Fibroblast of lung (primary cell): Measurements from ENCODE around the gene ABLIM2. TPM values are rescaled to one million over a fixed set of nuclear protein-coding genes. Genes with fewer than 3 reads are reported as not detected.

Source experiments
- DNase-seq, 2 donors: peaks; one replicate each; pipeline versions ENCODE4 v3.0.0 to v3.0.0-alpha.2; 2010; ENCODE audit warnings: low read depth in 2 of 2
- H2AFZ ChIP-seq: 2 replicates; pipeline ENCODE4 v1.5.1; 2012; ENCODE audit warnings: low read length, control low read depth, inconsistent platforms
- H3K27ac ChIP-seq: 2 replicates; pipeline ENCODE4 v1.5.1; 2011; ENCODE audit warnings: low read length, control low read depth; ENCODE audit not compliant: insufficient read depth
- H3K27me3 ChIP-seq: 2 replicates; pipeline ENCODE4 v1.5.1; 2011; ENCODE audit warnings: mild to moderate bottlenecking, low read length; ENCODE audit not compliant: control insufficient read depth, insufficient read depth
- H3K36me3 ChIP-seq: 2 replicates; pipeline ENCODE4 v1.5.1; 2011; ENCODE audit warnings: low read length; ENCODE audit not compliant: control insufficient read depth, insufficient read depth
- H3K4me1 ChIP-seq: 2 replicates; pipeline ENCODE4 v1.5.1; 2011; ENCODE audit warnings: low read length; ENCODE audit not compliant: control insufficient read depth, insufficient read depth; ENCODE audit errors: extremely low read depth
- H3K4me2 ChIP-seq: 2 replicates; pipeline ENCODE4 v1.5.1; 2011; ENCODE audit warnings: low read length, control low read depth; ENCODE audit not compliant: insufficient read depth; ENCODE audit errors: extremely low read depth
- H3K4me3 ChIP-seq, 4 experiments: fragments of 200-600 bp in 1 of 4; sonication (generic) in 1 of 4; replicated peaks in 1 of 4; 2 replicates each; pipeline ENCODE4 v1.5.1; 2011 to 2016; ENCODE audit warnings: low read length in 4 of 4, low read depth in 3 of 4, mild to moderate bottlenecking in 3 of 4, control low read depth in 2 of 4, inconsistent platforms in 1 of 4, mixed read lengths in 1 of 4; ENCODE audit not compliant: insufficient read depth in 1 of 4; ENCODE audit errors: control extremely low read depth in 1 of 4
- H3K79me2 ChIP-seq: 2 replicates; pipeline ENCODE4 v1.5.1; 2012; ENCODE audit warnings: mild to moderate bottlenecking, low read length, inconsistent platforms; ENCODE audit not compliant: control insufficient read depth, insufficient read depth
- H3K9ac ChIP-seq: 2 replicates; pipeline ENCODE4 v1.5.1; 2011; ENCODE audit warnings: mild to moderate bottlenecking, low read length, control low read depth; ENCODE audit not compliant: insufficient read depth
- H3K9me3 ChIP-seq: 2 replicates; pipeline ENCODE4 v1.5.1; 2012; ENCODE audit warnings: low read depth, low read length; ENCODE audit not compliant: control insufficient read depth, insufficient read depth
- H4K20me1 ChIP-seq: 2 replicates; pipeline ENCODE4 v1.5.1; 2011; ENCODE audit warnings: low read length; ENCODE audit not compliant: control insufficient read depth, insufficient read depth; ENCODE audit errors: extremely low read depth
- CTCF ChIP-seq, 2 donors: IDR thresholded peaks in 1 of 2; conservative IDR thresholded peaks in 1 of 2; 1 replicate in 1 of 2; 2 replicates in 1 of 2; pipeline ENCODE4 v1.5.1; 2011 to 2012; ENCODE audit warnings: low read length in 2 of 2, control low read depth in 1 of 2, inconsistent platforms in 1 of 2, low read depth in 1 of 2, mild to moderate bottlenecking in 1 of 2
- EZH2 ChIP-seq: IDR thresholded peaks from 2 replicates; pipeline ENCODE4 v1.5.1; 2012; ENCODE audit warnings: low read length, control low read depth, mild to moderate bottlenecking; ENCODE audit errors: missing control alignments
- polyA plus RNA-seq, 2 donors: library from polyadenylated mRNA; depleted of rRNA in 1 of 2; stranded (reverse) in 1 of 2; unstranded in 1 of 2; fragments of >200 nt; gene quantifications; 2 replicates each; pipeline ENCODE4 v1.2.1, GENCODE V29; 2011 to 2012; ENCODE audit warnings: missing spikeins in 1 of 2
- total RNA-seq: library from RNA; depleted of rRNA; stranded (reverse); fragments of >200 nt; gene quantifications from 2 replicates; pipeline ENCODE4 v1.2.1, GENCODE V29; 2014

The ABLIM2 gene
- total and polyA plus RNA-seq, 2 donors (not counting 1 experiment from before 2014, with no cell fraction given), result 0.66 to 2.6 TPM

- no peak overlapping the region for H3K4me3 ChIP-seq
- H3K27ac ChIP-seq, result no peak overlapping the region
- H3K4me2 ChIP-seq, result no peak overlapping the region
- H4K20me1 ChIP-seq, result no peaks in the 10 kb centered on the region
- no peaks in the 10 kb centered on the region for H3K4me1 ChIP-seq
- H3K79me2 ChIP-seq, result no peaks in the 10 kb centered on the region
- no peak for DNase-seq
- H3K27me3 ChIP-seq, result no peaks in the 10 kb centered on the region
- H3K36me3 ChIP-seq, result no peaks in the 10 kb centered on the region
- no peak overlapping the region for H2AFZ ChIP-seq
- H3K9me3 ChIP-seq, result no peaks in the 10 kb centered on the region
- no peak overlapping the region for H3K9ac ChIP-seq
- TF ChIP-seq EZH2 (no peak), CTCF (conservative IDR thresholded peaks at IDR 0.05 in 1 of 2, IDR thresholded peaks at IDR 0.05 in 1 of 2; ENCODE audit: low read depth in 1 of 2, low read length in 2 of 2) (no peak)
Measured at GRCh38 chr4:8053688-8054449, 104.7 kb downstream of the ABLIM2 start.

- H2AFZ ChIP-seq, result no peak overlapping the region
- no peak overlapping the region for H3K27ac ChIP-seq
- no peaks in the 10 kb centered on the region for H3K9me3 ChIP-seq
- no peak for TF ChIP-seq CTCF (conservative IDR thresholded peaks at IDR 0.05 in 1 of 2, IDR thresholded peaks at IDR 0.05 in 1 of 2; ENCODE audit: low read depth in 1 of 2, low read length in 2 of 2)
- no peak for TF ChIP-seq EZH2
- no peak overlapping the region for H3K4me2 ChIP-seq
- H3K27me3 ChIP-seq, result no peaks in the 10 kb centered on the region
- H3K9ac ChIP-seq, result no peak overlapping the region
- H3K36me3 ChIP-seq, result no peaks in the 10 kb centered on the region
- H4K20me1 ChIP-seq, result no peaks in the 10 kb centered on the region
- no peak overlapping the region for H3K4me3 ChIP-seq
- no peaks in the 10 kb centered on the region for H3K4me1 ChIP-seq
- peak in 1 of 2 donors; percentile 9 for DNase-seq
- H3K79me2 ChIP-seq, result no peaks in the 10 kb centered on the region
Measured at GRCh38 chr4:8052160-8052691, 106.4 kb downstream of the ABLIM2 start.

GRCh38 chr4:8051644-8052043 lies 107.0 kb downstream of the ABLIM2 start:
- Histone ChIP-seq H3K36me3 (no peaks in the 10 kb centered on the region), H3K79me2 (no peaks in the 10 kb centered on the region), H3K4me2 (no peak overlapping the region), H3K4me3 (no peak overlapping the region), H3K27me3 (no peaks in the 10 kb centered on the region), H3K27ac (no peak overlapping the region), H3K9me3 (no peaks in the 10 kb centered on the region), H3K9ac (no peak overlapping the region), H2AFZ (no peak overlapping the region), H4K20me1 (no peaks in the 10 kb centered on the region), H3K4me1 (no peaks in the 10 kb centered on the region)
- DNase-seq, result no peak
- TF ChIP-seq CTCF (conservative IDR thresholded peaks at IDR 0.05 in 1 of 2, IDR thresholded peaks at IDR 0.05 in 1 of 2; ENCODE audit: low read depth in 1 of 2, low read length in 2 of 2) (no peak), EZH2 (no peak)
